ENCODE measurements around the gene HCFC1R1.
A peak's percentile ranks its signal among the peaks of the same experiment; 100 is the strongest.

Gene HCFC1R1

DNA sequence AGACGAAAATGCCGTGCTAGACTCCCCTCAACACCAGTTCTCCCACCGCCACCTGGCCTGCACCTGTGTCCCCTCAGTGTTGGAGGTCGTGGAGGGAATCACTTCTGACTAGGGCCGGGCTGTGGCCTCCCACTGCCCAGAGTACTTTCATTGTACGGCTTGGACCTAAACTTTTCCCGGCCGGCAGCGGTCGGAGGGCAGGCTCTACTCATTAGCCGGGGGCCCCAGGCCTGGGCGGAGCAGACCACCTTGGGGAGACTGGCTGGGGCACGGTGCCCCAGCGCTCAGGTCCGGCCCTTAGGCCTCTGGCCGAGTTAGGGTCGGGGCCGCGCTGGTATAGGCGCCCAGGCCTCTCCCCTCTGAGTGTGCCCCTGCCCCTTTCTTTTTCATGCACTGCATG, 6.4 kb downstream of the HCFC1R1 start:
- no peak for DNase-seq

DNA sequence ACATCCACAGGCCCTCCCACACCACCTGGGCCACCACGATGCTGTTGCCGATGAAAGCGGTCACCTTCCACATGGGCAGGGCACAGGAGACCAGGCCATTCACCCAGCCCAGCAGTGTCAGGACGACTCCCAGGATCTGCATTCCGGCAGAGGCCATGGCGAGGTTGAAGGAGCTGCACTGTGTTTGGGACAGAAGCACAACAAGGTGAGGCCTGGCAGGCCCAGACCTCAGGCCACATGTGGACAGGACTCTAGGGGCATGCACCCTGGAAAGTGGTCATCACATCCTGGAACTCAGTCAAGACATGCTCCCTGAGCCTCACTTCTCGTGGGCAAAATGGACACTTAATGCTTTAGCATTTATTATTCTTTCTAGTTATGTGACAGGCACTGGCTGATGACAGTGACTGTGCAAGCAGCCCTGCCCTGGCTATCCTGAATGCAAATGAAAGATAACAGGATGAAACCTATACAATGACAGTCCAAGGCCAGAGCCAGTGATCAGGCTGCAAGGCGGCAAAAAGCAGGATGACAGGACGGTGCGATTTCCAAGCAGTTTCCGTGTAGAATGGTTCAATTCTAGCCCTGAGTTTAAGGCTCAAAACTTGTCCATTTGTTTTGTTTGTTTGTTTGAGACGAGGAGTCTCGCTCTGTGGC, 7.7 kb downstream of the HCFC1R1 start:
- DNase-seq, result no peak

DNA sequence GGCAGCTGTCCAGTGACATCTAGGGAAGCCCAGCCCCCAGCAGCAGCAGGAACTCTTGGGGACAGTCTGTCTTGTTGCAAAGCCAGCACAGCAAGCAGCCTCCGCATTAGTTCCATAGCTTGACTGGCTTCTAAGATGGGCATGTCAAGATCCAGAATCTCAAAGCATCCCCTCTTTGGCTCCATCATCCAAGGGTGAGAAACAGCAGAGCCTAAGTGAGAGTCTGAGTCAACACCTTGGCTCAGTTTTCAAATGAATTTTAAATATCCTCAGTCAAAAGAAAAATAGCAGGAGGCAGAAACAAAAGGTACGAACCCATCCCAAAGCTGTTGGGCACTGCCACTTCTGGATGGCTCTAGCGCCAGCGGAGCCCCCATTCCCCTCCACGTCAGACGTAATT, 8.8 kb downstream of the HCFC1R1 start:
- no peak for DNase-seq

DNA sequence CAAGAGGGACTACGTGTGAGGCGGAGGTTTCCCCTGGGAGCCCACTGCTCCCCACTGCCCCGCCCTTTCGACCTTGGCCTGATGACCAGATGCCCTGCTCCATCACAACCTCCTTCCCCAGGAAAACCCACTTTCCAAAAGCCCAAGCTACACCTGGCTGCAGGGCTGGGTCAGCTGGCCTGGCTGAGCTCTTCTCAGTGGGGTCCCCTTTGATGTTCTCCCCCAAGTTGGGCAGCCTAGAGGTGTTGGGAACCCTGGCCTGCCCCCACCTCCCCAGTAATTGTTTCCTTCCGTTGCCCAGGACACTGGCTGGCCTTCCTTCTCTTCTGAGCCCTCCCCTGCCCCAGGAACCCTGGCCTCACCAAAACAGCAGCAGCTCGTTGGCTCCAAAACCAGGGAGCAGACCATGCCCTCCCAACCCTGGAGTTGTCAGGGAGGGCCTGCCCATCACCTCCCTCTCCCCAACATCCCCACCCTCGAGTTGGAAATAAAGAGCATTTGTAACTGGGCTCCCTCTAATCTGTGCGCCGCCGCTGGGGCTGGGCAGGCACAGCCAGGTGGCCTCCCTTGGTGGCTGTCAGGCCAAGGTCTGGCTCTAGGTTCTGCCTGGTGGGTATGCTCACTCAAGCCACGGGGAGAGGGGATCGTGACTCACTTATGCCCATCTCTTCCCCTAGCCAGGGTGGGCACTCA, 9.6 kb downstream of the HCFC1R1 start:
- no peak for DNase-seq

DNA sequence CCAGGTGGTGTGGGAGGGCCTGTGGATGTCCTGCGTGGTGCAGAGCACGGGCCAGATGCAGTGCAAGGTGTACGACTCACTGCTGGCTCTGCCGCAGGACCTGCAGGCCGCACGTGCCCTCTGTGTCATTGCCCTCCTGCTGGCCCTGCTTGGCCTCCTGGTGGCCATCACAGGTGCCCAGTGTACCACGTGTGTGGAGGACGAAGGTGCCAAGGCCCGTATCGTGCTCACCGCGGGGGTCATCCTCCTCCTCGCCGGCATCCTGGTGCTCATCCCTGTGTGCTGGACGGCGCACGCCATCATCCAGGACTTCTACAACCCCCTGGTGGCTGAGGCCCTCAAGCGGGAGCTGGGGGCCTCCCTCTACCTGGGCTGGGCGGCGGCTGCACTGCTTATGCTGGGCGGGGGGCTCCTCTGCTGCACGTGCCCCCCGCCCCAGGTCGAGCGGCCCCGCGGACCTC, 10.2 kb downstream of the HCFC1R1 start:
- DNase-seq, result no peak

DNA sequence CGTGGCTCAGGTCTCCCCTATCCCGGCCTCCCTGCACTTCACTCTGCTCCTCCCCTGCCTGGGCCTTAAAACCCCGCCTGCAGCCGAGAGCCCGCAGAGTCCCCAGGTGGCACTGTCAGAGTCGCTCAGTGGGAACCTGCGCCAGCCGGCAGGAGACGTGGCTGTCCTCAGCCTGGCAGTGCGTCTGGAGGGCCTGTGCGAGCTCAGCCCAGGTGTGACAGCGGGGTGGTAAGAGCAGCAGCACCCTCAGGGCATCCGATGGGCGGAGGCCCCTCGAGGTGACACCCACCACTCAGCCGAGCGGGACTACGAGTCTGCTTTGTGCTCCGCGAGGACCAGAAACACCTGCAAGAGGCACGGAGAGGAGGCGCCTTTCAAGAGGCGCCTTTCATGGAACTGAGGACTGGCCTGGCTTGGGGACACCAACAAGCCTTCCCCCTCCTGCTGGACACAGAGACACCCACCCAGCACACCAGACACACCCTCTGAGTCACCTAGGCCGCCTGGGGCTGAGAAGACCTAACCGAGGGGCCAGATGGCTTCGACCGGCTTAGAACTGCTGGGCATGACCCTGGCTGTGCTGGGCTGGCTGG, 10.8 kb downstream of the HCFC1R1 start, which contains the start of gene CLDN9:
CLDN9 (plus strand) TSS at position 96 of the 593 bp plus-strand sequence; CDS start at position 536, 440 bp downstream.
- no peak for DNase-seq

DNA sequence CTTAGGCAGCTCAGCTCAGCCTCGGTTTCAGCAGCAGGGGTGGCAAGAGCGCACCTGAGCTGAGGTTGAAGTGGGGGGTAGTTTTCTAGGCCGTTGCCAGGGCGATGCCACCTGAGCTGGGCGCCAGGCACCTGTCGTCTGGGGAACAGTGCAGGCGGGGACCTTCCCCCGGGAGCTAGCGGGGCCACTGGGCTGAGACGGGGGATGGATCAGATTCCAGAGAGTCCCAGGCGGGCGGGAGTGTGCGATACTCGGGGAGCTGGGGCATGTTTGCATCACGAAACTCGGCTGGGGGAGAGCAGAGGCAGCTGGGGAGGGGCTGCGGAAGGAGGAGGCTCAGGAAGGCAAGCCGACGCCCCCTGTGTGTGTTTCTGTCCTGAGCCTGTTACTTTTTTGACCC, 11.5 kb downstream of the HCFC1R1 start:
- DNase-seq, result no peak

DNA sequence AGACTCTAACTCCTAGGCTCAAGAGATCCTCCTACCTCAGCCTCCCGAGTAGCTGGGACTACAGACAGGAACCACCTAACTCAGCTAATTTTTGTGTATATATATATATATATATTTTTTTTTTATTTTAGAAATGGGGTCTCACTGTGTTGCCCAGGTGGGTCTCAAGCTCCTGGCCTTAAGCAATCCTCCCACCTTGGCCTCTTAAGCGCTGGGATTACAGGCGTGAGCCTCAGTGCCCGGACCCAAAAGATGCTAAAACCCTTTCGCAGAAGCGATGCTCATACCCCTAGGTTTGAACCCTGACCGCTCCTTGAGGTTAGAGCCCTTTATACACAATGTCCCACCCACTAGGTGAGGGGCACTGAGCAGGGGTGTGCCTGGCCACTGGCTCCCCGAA, 13.2 kb downstream of the HCFC1R1 start:
- no peak for DNase-seq

DNA sequence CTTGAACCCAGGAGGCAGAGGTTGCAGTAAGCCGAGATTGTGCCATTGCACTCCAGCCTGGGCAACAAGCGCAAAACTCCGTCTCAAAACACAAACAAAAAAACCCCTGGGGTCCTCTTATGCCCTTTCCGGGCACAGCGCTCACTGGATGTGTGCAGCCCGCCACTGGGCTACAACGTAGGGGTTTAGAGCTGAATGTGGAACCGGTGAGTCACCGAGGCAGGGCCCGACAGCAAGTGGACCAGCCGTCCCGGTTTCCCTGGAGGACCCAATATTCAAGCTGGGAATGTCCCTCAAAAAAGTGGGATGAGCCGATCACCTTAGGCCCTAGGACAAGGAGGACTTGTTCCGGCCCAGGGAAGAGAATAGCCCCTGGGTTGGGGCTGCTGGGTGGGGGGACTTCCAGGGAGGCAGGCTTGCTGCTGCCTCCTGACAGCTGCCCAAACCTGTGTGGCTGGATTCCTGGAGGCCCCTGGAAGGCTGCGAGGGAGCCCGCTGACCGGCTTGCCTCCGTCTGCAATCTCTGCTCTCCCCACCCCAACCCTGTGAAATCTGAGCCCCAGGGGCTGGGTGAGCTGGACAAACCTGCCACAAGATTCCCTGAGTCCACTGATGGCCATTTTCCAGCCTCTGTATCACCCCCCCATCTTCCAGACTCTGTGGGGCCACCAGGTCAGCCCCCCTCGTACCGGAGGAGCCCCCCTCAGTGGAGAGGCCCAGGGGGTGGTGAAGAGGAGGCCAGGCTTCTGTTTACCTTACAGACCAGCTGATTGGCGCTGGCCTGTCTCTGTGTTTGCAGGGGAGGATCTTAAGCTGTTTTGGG, 14.0 kb downstream of the HCFC1R1 start:
- DNase-seq, result no peak

DNA sequence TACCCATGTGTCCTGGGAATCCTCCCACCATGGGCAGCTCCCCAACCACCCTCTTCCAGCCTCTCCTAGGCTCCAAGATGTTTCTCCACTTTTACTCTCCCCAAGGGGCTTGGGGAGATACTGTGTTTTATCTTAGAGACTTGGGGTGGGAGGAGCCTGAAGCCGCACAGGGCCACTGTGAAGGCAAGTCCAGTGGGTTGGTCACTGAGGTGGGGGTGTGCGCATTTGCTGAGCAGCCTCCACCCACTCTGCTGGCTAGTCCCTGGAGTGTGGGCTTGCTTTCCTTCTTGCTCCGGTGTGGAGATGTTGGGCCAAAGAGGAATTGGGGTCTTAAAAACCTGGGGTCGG, 15.1 kb downstream of the HCFC1R1 start:
- DNase-seq, result no peak

DNA sequence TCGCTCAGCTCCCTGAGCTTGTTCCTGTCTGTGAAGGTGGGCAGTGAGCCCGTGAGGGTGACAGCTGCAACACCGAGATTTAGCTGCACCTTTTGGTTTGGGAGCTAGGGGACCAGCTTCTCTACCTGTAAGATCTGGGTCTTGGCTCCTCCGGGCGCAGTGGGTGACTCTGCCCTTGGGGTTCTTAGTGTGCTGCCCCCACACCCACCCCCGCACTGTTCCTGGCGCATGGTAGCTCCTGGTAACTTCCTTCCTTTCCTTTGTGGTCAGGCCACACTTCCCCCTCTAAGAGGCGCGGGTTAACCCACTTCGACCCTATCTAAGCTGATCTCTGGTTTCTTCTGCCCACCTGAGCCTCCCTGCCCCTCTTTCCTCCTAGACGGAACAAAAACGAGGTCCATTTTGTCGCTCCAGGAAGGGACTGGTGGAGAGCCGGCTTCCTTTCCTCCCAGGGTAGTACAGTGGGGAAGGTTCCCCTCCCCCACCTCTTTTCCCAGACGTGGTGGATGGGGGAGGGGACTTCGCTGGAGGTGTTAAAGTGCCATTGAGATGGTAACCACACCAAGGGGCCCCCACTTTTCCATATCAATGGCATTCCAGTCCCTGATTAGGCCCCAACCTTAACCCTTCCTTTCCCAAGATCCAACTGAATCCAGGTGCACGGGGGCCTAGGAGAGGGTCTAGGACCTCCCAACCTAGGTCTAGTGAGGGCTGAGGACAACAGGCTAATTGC, 15.6 kb downstream of the HCFC1R1 start:
- DNase-seq, result no peak

DNA sequence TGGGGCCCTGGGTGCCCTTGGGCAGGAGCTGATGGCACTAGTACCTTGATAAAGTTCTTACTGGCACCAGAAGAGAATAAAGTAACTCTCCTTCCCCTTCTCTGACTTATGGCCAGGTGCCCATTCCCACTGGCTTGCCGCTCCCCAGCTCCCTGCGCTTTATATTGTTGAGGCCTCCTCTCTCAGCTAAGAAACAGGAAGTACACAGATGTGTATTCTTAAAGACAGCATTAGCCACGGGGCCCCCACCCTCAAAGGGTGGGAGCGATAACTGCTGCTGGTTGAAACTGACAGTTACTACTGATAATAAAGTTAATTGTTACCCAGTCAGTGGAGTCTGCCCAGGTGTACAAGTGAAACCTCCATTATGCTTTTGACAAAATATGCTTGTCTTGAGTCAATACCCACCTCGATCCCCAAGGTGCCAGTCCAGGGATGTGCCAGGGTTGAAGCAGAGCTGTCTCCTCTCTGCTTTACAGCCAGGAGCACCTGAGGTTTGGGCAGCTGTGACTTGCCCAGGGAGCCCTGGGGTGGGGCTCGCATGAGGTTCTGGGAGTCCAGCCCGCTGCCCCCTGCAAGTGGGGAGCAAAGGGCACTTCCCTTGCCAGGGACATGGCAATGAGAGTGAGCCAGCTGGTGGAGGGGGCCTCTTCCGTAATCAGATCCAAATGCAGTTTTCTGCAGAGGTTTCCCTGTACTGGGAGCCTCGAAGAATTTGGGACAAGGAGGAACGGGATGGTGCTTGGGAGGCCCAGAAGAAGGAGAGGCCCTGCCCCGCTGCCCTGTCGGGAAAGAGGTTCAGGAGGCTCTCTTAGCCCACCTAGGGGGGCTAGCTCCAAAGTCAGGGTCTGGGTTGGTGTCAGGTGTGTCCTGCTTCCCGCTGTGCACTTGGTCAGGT, 16.4 kb downstream of the HCFC1R1 start:
- DNase-seq, result no peak

DNA sequence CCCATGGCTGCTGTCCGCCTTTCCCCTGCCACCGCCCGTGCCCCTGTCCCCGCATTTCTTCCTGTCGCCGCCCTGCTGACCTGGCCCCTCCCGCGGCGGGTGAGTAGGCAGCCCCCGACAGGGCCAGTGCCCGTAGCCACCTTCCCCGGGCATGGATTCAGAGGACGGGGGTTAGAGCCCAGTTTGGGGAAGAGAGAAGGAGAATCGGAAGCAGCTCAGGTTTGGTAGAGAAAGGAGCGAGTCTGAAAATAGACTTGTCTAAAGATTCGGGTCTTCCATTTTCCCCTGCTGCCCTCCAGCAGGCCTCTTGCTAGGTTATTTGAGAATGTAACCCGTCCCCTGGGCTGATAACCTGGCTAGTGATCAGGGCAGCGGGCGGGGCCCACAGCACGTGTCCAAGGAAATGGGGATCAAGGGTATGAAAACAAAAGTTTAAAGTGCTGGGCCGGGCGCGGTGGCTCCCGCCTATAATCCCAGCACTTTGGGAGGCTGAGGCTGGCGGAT, 18.9 kb downstream of the HCFC1R1 start:
- DNase-seq, result no peak

DNA sequence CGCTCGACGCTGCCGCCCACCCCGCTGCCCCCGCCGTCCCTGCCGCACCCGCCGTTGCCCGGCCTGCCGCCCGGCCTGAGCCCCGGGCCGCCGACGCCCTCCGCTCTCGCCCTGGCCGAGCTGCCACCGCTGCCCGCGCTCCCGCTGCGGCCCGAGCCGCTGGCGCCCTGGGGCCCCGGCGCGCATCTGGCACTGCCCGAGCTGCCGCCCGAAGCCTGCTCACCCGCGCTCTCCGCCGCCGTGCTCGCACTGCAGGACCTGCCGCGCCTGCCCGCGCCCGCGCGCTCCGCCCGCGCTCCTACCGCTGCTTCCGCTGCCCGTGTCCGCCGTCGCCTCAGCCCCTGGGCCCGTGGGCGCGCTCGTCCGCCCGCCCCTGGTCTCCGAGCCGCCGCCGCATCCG, 19.4 kb downstream of the HCFC1R1 start:
- no peak for DNase-seq

DNA sequence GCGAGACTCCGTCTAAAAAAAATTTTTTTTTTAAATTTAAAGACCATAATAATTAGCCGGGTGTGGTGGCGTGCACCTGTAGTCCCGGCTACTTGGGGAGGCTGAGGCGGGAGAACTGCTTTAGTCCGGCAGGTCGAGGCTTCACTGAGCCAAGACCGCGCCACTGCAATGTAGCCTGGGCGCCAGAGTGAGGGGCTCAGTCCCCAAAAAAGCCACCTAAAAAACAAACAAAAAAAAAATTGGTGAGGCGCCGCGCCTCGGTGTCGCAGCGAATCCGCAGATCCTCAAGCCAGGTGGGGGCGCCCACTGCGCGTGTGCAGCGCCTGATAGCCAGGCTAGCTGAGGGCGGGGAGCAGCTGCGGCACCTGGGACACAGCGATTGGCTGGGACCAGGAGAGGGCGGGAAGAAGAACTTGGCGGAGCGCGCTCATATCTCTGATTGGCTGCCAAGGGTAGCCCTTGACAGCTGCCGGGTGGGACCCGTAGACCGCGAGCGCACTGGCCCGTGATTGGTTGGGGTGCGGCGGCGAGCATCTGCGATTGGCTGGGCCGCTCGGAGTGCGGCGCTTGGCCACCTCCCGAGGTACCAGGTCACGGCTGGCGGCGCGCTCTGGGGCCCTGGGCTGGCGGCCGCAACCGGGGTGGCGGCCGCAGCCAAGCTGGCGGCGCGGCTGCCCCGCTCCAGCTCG, 20.0 kb downstream of the HCFC1R1 start:
- DNase-seq, result peak; percentile 84 to 93 (median 88)

DNA sequence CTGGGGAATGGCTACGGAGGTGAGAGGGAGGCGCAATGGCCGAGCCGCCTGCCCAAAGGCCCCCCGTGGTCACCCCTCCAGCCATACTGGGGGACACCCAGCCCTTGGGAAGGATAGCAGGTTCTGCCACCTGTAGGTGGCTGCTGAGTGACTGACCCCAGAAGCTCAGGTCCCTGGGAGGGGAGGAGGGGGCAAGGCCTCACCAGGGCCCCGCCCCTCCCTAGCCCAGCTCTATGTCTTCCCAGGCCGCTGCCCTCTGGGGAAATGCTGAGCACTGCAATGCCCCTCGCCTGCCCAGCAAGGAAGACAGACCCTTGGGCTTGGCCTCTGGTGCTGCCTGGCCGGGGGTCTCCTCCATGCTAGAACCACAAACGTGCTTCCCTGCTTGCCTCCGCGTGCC, 22.4 kb downstream of the HCFC1R1 start:
- no peak for DNase-seq

DNA sequence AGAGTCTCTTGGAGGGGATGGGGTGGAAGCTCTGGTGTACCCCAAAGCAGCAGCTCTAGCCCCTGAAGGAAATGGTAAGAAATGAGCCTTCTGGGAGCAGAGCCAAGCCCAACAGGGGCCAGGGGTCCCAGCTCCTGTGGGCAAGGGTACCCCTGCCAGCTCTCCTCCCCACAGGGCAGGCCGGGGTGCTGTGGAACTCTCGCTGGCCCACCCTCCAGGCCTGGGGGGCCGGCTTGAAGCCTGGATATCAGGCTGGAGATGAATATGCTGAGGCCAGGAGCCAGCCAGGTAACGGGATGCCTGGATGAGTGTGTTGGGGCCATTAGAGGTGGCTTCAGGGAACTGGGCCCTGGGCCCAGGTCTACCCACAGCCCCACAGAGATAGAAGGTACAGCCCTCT, 23.2 kb downstream of the HCFC1R1 start:
- no peak for DNase-seq

DNA sequence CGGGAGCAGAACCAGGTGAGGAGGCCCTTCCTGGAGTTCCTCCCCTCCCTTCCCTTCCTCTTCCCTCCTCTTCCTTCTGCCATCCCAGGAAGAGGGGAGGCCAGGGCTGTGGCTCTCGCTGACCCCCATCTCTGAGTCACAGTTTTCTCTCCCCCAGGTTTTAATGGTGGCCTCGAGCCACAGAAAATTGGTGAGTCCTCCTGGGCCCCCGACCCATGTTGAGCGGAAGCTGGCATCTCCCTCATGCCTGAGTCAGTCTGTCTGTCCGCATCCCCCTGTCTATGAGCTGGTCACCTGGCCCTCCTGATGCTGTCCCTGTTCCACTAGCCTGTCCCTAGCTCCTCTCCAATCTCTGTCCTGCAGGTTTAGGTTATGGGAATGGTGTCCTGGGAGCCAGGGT, 23.8 kb downstream of the HCFC1R1 start:
- no peak for DNase-seq

DNA sequence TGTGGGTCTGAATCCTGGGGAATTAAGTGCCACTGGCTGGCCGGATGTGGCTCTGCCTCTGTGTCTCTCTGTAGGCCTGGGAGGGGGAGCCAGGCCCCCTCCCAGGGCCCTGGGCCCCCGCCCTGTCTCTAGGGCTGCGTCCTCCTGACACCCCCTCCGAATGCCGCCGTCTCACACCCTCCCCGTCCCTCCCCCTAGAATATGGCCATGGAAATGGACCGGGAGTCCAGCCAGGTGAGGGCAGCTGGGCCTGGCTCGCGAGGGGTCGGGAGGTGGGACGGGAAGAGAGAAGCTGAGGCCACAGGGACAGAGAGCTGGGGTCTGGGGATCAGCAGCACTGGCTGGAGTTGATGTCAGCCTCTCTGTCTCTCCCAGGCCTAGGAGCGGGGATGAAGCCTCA, 27.4 kb downstream of the HCFC1R1 start:
- DNase-seq, result no peak

DNA sequence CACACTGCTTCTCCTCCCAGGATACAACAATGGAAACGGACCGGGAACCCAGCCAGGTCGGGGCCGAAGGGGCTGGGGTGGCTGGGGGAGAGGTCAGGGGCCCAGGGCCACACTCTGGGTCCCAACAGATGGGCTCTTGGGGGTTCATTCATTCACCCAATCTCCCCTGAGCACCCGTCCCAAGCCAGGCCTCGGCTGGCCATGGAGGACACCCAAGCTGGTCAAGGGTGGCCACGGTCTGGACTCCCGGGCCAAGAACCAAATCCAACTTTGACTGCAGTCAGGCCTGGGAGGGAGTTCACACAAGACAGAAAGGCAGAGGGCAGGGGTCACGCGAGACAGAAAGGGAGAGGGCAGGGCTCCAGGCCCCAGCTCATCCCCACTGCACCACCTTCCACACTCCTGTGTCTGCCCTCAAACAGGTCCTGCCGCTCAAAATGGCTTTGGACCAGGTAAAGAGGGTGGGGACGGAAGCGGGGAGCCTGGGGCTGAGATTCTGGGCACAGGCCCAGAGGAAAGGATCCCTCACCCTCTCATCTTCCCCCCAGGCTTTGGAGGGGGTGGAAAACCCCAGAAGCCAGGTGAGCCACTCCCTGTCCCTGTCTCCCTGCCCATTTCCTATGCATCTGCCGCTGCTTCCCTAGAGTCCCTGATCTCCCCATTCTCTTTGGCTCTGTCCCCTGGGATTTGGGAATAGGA, 31.2 kb downstream of the HCFC1R1 start:
- DNase-seq, result no peak
